ENCODE measurements around the gene LRRC28.

GRCh38 chr15:99434506-99435112 lies 183.3 kb downstream of the LRRC28 start:
- TF ChIP-seq EP300 (IDR thresholded peaks at IDR 0.05; ENCODE audit: low read depth) (no peak), POLR2AphosphoS5 (IDR thresholded peaks at IDR 0.05) (no peak), POLR2A (IDR thresholded peaks at IDR 0.05) (no peak)
